IPS-NIHi7 (cell line): ENCODE data around the gene INTS1.

ENCODE experiments used
- DNase-seq: peaks from one replicate; pipeline ENCODE4 v3.0.0; 2012; ENCODE audit warnings: mixed read lengths; ENCODE audit errors: extremely low spot score

INTS1 gene

DNA sequence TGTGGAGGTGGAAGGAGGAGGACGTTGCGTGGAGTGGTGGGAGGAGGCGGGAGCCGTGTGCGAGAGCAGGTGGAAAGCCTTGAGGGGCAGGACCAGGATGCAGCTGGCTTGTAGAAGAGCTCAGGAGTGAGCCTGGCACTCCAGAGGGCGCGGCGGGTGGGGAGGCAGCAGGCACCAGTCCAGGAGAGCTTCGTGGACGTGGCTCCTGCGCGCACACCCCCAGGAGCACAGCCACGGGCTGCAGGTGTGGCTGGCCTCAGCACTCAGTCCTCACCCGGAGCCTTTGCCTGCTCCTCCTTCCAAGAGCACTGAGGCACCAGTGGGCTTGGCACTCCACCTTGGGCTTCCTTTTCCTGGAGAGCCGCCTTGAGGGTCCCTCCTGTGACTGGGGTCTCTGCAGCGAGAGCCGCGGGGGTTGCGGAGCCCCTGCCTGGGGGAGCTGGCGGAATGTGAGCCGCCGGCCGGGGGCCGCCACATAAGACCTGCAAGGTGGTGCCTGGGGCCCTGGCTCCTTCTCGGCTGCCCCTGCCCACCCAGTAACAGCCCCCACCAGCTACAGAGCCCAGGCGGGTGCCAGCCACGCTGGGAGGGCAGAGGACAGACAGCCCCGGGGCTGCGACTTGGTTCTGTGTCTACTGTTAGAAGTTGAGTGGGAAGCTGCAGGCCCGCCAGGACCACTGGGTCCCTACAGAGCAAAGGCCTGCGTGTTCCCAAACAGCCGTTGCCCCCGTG is 37.4 kb upstream of the INTS1 start:
- no peak for DNase-seq

DNA sequence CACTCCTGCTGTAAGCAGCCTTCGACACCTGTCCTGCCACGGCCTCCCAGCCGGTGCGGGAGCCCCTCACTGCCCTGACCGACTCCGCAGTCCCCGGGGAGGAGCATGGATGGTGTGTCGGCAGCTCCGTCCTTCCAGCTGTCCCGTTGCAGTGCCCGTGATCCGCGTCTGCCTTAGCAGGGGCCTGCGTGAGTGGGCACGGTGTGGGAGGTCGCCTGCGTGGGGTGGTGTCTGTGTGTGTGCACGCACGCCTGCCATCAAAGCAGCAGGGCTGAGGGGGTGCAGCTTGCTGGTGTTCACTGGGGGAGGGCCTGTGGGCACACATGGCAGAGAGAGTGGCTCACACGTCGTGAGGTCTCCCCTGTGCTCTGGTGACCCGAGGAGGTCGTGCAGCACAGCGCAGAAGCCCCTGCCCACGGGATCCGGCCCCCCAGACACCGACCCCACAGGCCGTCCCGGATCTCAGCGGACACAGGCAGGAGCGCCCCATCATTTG is 36.6 kb upstream of the INTS1 start:
- DNase-seq: no peak

DNA sequence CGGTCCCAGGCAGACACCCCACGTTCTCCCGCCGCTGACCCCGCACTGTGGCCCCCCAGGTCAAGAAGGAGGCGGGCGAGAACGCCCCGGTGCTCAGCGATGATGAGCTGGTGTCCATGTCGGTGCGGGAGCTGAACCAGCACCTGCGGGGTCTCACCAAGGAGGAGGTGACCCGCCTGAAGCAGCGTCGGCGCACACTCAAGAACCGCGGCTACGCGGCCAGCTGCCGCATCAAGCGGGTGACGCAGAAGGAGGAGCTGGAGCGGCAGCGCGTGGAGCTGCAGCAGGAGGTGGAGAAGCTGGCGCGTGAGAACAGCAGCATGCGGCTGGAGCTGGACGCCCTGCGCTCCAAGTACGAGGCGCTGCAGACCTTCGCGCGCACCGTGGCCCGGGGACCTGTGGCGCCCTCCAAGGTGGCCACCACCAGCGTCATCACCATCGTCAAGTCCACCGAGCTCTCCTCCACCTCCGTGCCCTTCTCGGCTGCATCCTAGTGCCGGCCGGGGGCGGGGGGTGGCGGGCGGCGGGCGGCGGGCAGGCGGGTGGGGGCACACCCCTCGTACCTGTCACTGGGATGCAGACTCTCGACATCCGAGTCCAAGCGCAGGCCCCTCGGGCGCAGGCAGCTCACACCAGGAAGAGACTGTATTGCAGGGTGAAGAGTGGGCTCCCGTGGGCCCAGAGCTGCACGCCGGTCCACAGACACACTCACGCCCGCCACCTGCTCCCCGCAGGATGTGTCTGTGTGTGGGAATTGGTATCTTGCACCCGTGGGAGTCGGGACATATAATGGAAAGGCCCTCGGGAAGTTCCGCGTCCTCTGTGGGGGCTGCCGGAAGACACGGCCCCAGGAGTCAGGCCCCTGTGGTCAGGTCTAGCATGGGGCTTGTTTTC is 35.9 kb upstream of the INTS1 start:
- DNase-seq: no peak

DNA sequence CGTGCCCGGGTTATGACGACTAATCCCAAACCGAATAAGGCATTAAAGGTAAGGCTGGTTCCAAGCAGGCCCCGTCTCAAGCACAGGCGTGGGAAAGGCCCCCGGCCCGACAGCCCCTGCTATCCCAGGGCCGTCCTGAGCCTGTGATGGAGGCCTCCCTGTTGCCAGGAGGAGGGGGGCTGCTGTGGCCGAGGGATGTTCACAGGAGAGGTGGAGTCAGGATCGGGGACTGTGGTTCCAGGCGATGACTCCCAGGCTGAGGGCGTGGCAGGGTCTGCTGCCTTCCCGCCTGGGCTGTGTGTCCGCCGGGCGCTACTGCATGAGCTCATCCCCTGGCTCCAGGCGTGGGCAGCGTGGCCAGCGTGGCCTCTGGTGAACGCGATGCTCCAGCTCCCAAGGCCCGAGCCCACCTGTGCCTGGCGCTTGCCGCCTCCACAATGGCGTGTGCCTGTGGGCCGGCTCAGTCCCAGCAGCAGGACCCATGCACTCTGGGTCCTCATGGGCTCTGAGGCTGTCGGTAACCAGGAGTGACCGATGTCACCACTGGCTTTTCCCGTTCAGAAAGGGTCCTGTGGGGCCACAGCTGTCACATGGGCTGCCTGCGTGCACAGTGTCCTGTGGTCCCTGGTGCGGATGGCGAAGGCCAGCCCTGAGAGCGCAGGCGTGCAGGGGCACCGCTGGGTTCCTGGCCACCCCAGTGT is 35.1 kb upstream of the INTS1 start:
- no peak for DNase-seq

DNA sequence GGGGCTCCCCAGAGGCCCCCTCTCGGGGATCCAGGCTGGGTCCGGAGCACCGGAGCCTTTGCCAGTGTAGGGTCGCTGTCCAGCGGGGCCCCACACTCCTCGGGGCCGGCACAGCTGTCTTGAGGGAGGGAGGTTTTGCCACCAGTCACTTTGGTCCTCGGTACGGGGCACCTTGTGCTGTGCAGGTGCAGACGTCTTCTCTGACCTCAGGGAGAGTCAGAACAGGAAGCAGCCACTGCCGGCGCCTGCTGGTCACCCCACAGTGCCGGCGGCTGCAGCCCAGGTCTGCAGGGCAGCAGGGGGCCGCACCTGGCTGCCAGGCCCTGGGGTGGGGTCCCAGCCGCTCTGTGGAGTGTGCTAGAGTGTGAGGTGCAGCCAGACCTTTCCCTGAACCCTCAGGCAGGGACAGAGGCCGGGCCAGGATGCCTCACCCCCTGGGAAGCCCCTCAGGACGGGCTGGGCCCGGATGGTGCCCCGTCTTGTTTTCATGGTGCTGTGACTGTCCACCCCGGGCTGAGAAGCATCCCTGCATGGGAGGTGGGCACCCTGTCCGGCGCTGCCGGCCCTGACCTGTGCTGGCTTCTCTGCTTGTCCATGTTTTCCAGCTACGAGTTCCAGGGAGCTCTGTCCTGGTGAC is 34.5 kb upstream of the INTS1 start:
- DNase-seq: no peak

DNA sequence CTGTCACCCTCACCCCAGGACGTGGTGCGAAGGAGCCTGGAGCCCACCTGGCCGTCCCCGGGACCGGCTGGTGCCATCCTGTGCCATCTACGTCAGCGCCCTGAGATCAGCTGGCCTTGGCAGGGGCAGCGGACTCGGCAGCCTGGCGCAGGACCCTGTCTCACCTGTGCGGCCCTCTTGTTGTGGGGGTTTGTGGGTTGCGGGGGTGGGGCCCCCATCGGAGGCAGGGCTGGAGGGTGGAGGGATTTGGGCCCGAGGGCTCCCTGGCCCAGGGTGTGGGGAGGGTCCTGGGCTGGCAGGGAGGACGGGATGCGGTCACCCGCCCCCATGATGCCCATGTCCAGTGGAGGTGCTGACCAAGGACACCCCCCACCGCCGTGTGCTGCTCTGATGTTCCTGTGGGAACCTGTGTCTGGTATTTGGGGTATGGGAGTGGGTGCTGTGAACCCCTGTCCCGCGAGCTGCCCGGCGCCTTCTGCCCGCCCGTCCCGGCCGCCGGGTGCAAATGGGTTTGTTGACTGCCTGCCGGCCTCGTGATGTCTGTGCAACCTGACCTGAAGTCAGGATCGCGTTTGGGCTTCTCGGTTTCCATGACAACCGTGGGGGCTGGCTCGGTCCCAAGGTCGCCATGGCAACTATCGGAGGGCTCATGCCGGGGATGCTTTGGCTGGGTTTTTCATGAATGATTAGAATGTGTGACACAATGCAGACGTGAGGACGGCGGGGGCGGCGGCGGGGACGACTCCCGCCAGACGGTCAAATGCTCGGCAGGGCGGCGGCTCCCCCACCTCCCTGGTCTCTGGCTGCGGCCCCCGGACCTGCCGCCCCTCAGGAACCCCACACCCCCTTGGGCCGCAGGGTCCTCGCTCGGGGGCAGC is 33.6 kb upstream of the INTS1 start:
- DNase-seq: no peak

DNA sequence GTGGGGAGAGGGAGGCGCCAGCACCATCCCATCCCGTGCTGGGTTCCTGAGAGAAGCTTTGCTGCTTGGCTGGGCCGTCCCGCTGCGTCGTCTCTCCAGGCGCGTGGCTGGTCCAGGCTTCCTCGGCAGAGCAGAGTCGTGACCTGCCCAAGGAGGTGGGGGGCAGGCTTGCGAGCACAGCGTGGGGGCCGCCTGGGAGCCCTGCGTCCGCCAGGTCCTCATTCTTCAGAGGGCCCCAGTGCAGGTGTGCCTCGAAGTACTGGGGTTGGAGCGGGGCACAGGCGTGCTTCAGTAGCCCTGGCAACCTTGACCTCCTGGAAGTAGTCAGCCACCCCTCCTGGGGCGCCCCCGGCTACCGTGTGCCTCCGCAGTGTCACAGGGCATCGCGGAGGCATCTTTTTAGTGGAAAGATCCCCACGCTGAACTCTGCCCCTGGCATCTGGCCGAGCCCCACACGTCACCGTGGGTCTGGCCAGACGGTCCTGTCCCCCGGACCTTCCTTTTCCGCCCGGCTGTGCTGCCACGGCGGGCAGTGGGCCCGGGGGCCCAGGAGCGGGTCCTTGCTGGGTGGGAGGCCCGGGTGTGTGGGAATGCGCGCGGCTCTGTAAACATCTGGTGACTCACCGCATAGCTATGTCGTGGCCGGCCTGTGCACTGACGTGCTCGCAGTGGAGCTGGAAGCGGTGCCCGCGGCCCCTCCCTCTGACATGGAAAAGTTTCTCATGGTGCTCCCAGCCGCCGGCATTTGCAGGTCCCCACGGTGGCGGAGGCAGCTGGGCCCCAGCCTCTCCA is 32.8 kb upstream of the INTS1 start:
- DNase-seq: peak; percentile 80

DNA sequence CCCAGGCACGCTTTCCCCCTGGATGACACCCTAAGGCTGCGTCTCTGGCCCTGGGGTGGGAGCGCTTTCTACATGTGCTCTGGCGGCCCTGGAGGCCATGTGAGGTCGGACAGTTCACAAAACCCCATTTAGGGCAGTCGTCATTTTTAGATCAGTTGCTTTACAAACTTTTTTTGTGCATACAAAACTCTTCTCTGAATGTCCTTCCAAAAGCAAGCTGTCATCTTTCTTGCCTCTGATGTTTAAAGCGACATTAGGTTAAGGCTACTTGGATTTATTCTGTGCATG is 32.2 kb upstream of the INTS1 start:
- DNase-seq: no peak

DNA sequence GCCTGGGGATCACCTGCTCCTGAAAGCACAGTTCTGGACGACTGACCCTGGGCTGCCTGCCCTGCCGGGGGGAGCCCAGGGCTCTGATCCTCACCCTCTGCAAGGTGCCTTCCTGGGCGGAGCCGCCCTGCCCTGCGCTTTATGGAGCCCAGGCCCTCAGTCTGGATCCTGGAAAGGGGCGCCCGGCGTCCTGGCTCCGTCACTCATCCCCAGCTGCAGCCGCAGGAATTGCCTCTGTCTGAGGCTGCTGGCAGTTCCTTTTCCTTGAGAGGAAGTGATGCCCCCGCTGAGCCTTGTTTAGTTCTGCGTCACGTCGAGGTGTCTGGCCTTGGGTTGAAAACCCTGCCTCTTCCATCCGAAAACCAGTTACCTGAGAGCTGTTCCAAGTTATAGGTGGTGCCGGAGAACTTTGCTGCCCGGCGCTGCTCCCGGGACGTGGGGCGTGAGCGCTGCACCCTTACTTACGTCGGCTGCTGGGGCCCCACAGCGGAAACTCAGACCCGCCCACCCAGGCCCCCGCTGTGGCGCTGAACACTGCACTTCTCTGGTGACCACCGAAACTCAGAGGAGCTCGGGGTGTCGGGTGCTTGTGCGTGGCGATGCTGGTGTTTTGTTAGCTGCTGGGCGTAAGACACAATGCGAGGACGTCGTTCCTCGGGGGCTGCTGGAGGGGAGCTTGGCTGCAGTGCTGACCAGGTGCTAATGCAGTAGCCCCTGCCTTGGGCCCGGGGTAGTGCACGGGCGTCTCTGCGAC is 31.7 kb upstream of the INTS1 start:
- DNase-seq: no peak

DNA sequence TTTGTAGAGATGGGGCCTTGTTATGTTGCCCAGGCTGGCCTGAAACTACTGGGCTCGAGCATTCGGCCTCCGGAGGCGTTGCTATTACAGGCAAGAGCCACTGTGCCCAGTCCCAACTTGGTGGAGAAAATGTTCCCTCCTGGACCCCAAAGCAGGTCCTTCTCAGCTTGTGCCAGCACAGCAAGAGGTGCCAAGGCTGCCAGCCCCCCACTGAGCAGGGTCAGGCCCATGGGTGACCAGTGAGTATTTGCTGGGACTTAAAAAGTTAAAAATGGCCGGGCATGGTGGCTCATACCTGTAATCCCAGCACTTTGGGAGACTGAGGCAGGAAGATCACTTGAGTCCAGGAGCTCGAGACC is 30.9 kb upstream of the INTS1 start:
- DNase-seq: no peak

DNA sequence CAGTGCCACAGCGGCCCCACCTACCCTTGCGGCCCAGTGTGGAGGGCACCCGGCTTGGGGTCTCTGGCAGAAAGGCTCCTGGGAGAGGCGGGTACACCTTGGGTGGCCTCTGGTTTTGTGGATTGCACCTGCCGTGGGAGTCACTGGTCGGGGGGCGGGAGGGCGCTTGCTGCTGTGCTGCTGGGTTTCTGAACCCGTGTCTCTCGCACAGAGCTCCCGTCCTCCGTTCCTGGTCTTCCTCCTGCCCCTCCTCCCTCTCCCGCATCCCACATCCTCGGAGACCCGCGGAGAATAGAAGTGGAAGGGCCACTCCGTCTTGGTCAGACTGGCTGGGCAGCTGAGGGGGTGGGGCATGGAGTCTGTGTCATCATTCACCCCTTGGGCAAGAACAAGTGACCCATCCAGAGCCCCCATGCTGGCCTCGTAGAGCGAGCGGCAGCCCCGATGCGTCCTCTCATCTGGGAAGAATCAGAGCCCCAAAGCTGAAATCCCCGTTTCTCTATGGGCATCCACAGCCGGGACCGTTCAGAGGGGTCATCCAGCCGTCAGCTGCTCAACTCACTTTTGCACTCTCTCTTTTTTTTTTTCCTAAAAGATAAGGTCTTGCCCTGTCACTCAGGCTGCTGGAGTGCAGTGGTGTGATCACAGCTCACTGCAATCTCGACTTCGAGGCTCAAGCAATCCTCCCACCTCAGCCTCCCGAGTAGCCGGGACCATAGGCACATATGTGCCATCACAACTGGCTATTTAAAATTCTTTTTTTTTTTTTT is 30.3 kb upstream of the INTS1 start:
- DNase-seq: no peak

DNA sequence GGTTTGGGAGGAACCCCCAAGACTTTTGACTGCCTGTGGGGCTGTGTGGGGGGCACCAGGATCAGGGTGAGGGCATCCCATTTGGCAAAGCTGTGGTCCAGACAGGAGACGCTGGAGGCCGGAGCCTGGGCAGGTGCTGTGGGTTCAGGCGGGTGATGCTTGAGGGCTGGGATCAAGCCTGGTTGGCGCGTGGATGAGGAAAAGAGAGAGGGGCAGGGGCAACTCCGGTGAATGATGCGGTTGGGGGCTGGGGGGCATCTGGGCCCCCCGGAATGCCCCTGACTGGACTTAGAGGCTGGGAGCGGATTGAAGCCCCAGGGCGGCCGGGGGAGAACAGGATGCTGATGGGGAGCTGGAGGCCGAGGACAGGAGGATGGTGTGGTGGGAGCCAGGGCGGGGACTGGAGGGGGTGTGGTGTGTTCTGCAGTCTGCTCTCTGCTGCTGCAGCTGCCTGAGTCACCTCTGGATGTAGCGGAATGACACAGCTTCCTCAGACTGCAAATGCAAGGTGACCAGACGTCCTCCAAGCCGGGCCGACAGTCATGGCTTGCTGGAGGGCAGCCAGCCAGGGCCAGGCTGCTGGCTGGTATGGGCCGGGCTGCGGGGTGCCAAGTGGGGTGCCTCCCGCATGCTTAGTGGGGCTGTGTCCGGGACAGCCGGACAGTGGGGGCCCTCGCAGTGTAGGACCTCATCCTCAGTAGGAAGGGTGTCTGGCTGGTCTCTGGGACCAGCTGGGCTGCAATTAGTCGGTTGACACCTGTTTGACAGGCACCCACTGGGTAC is 29.5 kb upstream of the INTS1 start:
- no peak for DNase-seq

DNA sequence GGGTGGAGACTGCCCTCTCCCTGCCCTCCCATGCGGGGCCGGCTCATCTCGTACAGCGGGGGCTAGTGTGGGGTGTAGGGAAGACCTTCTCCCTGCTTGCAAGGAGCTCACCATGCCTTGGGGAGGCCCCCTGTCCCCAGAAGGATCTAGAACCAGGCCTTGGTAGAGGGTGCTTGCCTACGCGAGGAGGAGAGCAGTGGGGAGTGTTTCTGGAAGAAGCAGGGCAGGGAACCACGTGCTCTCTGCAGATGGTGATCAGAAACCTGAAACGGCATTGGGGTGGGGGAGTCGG is 29.0 kb upstream of the INTS1 start:
- DNase-seq: no peak

DNA sequence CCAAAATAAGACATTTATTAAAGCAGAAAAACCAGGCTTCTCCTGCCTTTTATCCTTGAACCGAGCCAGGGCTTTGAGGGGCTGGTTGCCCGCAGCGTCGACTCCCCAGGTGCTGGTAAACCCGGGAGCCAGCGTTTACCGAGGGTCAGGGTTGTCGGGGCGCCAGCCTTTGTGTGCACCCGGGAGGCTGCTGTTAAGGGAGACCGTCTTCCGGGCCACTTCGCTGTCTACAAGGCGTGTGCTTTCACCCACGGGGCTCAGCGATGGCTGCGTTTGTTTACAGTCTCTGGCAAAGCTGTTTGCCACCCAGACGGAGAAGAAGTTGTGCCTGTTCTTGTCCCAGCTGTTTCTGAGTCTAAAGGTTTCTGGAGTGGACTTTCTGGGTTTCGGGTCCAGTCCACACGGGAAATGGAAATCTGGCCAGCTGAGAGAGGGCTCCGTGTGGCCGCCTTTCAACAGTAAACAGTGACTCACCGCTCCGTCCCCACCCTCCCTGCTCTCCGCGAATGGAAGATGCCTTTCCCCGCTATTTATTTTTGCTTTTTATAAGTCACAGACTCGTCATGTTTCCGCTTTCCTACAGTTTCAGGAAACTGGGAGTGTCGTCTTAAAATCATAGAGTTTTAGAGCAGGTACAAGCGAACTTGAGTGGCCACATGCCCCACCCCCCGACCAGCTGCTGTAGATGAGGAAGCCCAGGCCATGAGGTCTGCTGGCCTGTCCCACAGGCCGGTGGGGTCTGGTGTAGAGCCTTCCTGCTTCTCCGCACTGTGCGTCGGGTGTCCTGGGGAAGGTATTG is 28.5 kb upstream of the INTS1 start:
- DNase-seq: no peak

DNA sequence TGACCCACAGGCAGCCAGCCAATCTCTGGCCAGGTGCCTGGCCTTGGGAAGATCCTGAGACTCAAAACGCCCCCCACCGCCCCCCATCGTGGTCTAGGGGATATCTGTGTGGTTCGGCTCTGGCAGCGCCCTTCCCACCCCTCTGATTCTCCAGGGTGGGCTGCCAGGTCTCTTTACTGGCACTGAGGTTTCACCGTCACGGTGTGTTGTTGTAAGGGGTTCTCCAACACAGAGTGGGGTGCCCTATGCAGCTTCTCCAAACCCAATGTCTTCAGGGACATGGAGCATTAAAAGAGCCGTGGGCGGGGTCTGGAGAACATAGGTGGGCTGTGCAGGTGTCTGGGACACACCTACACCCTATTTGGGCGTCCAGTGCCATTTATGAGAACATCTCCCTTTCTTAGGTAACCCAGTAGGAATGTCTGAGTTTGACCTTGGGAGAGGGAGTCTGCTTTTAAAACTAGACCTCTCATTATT is 27.8 kb upstream of the INTS1 start:
- DNase-seq: no peak

DNA sequence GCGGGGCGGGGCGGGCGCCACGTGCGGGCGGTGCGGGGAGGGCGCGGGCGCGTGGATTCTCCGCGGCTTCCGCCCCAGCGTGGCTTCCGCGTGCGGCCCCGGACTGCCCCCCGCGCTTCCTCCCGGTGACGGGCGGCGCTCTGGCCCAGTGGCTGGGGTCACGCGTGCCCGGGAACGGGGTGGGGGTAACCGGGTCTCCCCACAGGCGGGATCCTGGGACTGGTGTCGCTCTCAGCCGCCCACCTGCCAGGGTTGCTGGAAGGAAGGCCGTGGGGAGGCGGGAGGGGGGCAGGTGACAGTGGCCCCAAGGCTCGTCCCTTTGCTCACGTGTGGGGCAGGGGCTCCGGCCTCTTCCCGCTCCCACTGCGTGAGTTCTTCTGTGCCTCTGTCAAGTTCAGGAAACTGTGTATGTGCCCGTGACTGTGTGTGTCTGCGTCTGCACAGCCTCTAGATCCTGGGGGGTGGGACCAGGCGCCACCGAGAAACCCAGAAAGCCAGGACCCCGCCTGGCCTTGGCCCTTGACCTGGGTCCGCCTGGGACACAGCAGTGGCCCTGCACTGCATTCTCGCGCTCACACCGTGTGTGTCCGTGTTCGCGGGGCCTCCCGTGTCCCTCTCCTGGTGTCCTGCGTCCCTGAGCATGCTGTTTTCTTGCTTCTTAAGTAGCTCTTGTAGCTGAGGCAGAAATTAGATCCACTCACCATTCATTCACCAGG is 27.2 kb upstream of the INTS1 start:
- no peak for DNase-seq

DNA sequence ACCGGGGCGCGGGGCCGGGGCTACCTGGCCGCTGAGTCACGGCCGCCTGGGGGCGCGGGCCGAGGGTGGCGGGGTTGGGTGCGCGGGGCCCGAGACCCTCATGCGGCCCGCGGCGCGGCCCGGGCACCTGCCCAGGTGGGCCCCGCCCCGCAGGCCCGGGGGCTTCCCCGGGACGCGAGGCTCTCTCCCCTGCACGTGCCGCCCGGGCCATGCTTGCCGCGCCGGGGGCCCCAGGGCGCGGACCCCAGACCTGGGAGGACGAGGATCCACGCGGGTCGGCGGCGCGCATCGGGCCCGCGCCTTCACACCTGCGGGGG is 26.7 kb upstream of the INTS1 start:
- no peak for DNase-seq
